DND-41 (cell line): ENCODE results near the gene ANO8.

Experiments
- ATAC-seq: fragments of 200-7000 bp; cut with Tn5 transposase; 3 replicates; pipeline ENCODE4 v1.9.1; 2021; ENCODE audit warnings: low read depth; ENCODE audit not compliant: insufficient read depth
- DNase-seq: peaks from one replicate; pipeline ENCODE4 v3.0.0-alpha.2; 2020
- H2AFZ ChIP-seq: 2 replicates; pipeline ENCODE4 v1.6.0; 2012; ENCODE audit warnings: low read depth, low read length
- H3K27ac ChIP-seq: 2 replicates; pipeline ENCODE4 v1.5.1; 2012; ENCODE audit warnings: low read length, inconsistent platforms
- H3K27me3 ChIP-seq: fragments of 200-600 bp; sonication (generic); 2 replicates; pipeline ENCODE4 v1.6.0; 2012; ENCODE audit warnings: low read length, mild to moderate bottlenecking, inconsistent platforms; ENCODE audit not compliant: insufficient read depth, poor library complexity
- H3K36me3 ChIP-seq: 2 replicates; pipeline ENCODE4 v1.5.1; 2012; ENCODE audit warnings: low read length, inconsistent platforms; ENCODE audit not compliant: insufficient read depth
- H3K4me1 ChIP-seq: 2 replicates; pipeline ENCODE4 v1.5.1; 2012; ENCODE audit warnings: mild to moderate bottlenecking, low read length; ENCODE audit not compliant: insufficient read depth
- H3K4me2 ChIP-seq: 2 replicates; pipeline ENCODE4 v1.6.0; 2012; ENCODE audit warnings: mild to moderate bottlenecking, moderate library complexity, low read length, inconsistent platforms; ENCODE audit not compliant: insufficient read depth
- H3K4me3 ChIP-seq, 2 experiments: fragments of 200-600 bp in 1 of 2; shearing (Covaris generic) in 1 of 2; 2 replicates each; pipeline ENCODE4 v1.5.1; 2012 to 2016; ENCODE audit warnings: inconsistent platforms in 2 of 2, low read length in 2 of 2, mild to moderate bottlenecking in 2 of 2, low read depth in 1 of 2, moderate library complexity in 1 of 2
- H3K79me2 ChIP-seq: 2 replicates; pipeline ENCODE4 v1.6.0; 2012; ENCODE audit warnings: low read length, inconsistent platforms; ENCODE audit not compliant: insufficient read depth
- H3K9ac ChIP-seq: 2 replicates; pipeline ENCODE4 v1.6.0; 2012; ENCODE audit warnings: low read depth, mild to moderate bottlenecking, inconsistent platforms, low read length, moderate library complexity
- H3K9me3 ChIP-seq: 2 replicates; pipeline ENCODE4 v1.5.1; 2012; ENCODE audit warnings: low read length, moderate library complexity, mild to moderate bottlenecking, inconsistent platforms; ENCODE audit not compliant: insufficient read depth, severe bottlenecking
- H4K20me1 ChIP-seq: 2 replicates; pipeline ENCODE4 v1.6.0; 2012; ENCODE audit warnings: low read length; ENCODE audit not compliant: insufficient read depth
- CTCF ChIP-seq: IDR thresholded peaks from 2 replicates; pipeline ENCODE4 v1.5.1; 2012; ENCODE audit warnings: borderline replicate concordance, low read length, moderate library complexity, mild to moderate bottlenecking; ENCODE audit not compliant: poor library complexity, severe bottlenecking; ENCODE audit errors: extremely low read depth
- EZH2 ChIP-seq: IDR thresholded peaks from 3 replicates; pipeline ENCODE4 v1.6.1; 2012; ENCODE audit warnings: borderline replicate concordance, low read depth, mild to moderate bottlenecking, moderate library complexity, low read length, inconsistent platforms; ENCODE audit not compliant: severe bottlenecking

ANO8 gene

GRCh38 chr19:17358395-17358794, 23.7 kb upstream of the ANO8 start:
- H3K79me2 ChIP-seq: no peaks in the 10 kb centered on the region
- no peaks in the 10 kb centered on the region for H3K36me3 ChIP-seq
- ATAC-seq (no peak), DNase-seq (no peak)
- no peaks in the 10 kb centered on the region for H4K20me1 ChIP-seq
- H2AFZ ChIP-seq: no peak overlapping the region
- H3K9me3 ChIP-seq: no peaks in the 10 kb centered on the region
- no peak overlapping the region for H3K9ac ChIP-seq
- H3K4me1 ChIP-seq: no peaks in the 10 kb centered on the region
- no peak for TF ChIP-seq EZH2
- no peak for TF ChIP-seq CTCF
- no peak overlapping the region for H3K4me2 ChIP-seq
- no peaks in the 10 kb centered on the region for H3K27me3 ChIP-seq
- no peak overlapping the region for H3K4me3 ChIP-seq
- H3K27ac ChIP-seq: no peak overlapping the region

- no peak overlapping the region for H3K4me3 ChIP-seq
- no peaks in the 10 kb centered on the region for H4K20me1 ChIP-seq
- no peak overlapping the region for H3K4me2 ChIP-seq
- H3K79me2 ChIP-seq: no peaks in the 10 kb centered on the region
- H2AFZ ChIP-seq: no peak overlapping the region
- H3K9me3 ChIP-seq: no peaks in the 10 kb centered on the region
- no peaks in the 10 kb centered on the region for H3K4me1 ChIP-seq
- H3K27me3 ChIP-seq: no peaks in the 10 kb centered on the region
- TF ChIP-seq EZH2 (no peak), CTCF (no peak)
- DNase-seq: no peak
- no peak overlapping the region for H3K27ac ChIP-seq
- no peaks in the 10 kb centered on the region for H3K36me3 ChIP-seq
- no peak overlapping the region for H3K9ac ChIP-seq
- no peak for ATAC-seq
Observed at GRCh38 chr19:17357724-17358123, 23.1 kb upstream of the ANO8 start.

- no peak overlapping the region for H3K4me3 ChIP-seq
- no peaks in the 10 kb centered on the region for H3K9me3 ChIP-seq
- TF ChIP-seq EZH2: no peak
- no peak for TF ChIP-seq CTCF
- no peaks in the 10 kb centered on the region for H3K27me3 ChIP-seq
- no peak for ATAC-seq
- no peak for DNase-seq
- H2AFZ ChIP-seq: no peak overlapping the region
- H3K4me1 ChIP-seq: no peaks in the 10 kb centered on the region
- H3K9ac ChIP-seq: no peak overlapping the region
- H3K27ac ChIP-seq: no peak overlapping the region
- H3K4me2 ChIP-seq: no peak overlapping the region
- H4K20me1 ChIP-seq: no peaks in the 10 kb centered on the region
- H3K79me2 ChIP-seq: no peaks in the 10 kb centered on the region
- H3K36me3 ChIP-seq: no peaks in the 10 kb centered on the region
Observed at GRCh38 chr19:17357078-17357666, 22.5 kb upstream of the ANO8 start.

GRCh38 chr19:17353386-17353785, 18.7 kb upstream of the ANO8 start:
- Histone ChIP-seq H3K4me3 (no peak overlapping the region), H3K9ac (no peak overlapping the region), H3K27me3 (no peaks in the 10 kb centered on the region), H3K36me3 (no peaks in the 10 kb centered on the region), H3K4me2 (no peak overlapping the region), H3K79me2 (no peaks in the 10 kb centered on the region), H3K27ac (no peak overlapping the region), H3K4me1 (no peaks in the 10 kb centered on the region), H3K9me3 (no peaks in the 10 kb centered on the region), H2AFZ (no peak overlapping the region), H4K20me1 (no peaks in the 10 kb centered on the region)
- ATAC-seq (no peak), DNase-seq (no peak)
- no peak for TF ChIP-seq CTCF
- no peak for TF ChIP-seq EZH2
